COLO668 (cell line): Measurements from ENCODE around the gene CCSER1.
"Not testable (repeated sequence)": the region's sequence is repeated elsewhere in the genome, so short reads cannot be mapped to it uniquely, and the experiment has no call there.

Source experiments
- DNase-seq: peaks from one replicate; lab custom pipeline; 2025; ENCODE audit not compliant: unreplicated experiment; lab: John Stamatoyannopoulos, UW

Gene CCSER1

DNA sequence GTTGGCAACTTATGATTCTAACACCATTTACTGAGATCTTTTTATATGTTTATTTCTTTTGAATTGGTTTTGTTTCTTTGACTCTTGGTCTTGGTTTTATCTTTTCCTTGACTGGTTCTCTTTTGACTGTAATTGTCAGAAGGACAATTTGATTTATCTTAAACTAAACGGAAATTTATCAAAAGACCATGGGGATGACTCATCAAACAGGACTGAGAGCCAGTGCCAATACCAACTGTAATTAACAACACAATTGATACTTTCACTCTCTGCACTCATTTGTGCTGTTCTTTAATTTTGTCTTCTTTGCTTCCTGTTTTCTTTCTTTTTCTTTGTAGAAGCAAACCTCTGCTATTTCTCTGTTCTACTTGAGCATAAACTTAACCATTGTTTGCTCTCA is 776.8 kb downstream of the CCSER1 start:
- DNase-seq = no peak

DNA sequence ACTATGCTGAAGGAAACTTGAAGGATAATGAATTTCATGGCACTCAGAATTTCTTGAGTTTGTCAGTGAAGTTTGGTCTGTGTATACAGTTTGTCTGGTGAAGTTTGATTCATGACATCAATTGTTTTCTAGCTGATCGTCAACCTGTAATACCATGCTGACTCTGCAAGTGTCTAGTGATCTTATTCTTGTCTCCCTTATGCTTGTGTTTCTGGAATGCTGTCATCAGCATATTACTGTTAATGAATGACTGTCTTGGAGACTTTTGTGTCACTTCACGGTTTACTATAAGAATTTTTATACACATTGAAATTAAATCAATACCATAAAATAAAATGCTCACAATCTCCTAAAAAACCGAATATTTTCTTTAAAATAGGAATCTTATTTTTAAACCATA is 779.0 kb downstream of the CCSER1 start:
- no peak for DNase-seq

DNA sequence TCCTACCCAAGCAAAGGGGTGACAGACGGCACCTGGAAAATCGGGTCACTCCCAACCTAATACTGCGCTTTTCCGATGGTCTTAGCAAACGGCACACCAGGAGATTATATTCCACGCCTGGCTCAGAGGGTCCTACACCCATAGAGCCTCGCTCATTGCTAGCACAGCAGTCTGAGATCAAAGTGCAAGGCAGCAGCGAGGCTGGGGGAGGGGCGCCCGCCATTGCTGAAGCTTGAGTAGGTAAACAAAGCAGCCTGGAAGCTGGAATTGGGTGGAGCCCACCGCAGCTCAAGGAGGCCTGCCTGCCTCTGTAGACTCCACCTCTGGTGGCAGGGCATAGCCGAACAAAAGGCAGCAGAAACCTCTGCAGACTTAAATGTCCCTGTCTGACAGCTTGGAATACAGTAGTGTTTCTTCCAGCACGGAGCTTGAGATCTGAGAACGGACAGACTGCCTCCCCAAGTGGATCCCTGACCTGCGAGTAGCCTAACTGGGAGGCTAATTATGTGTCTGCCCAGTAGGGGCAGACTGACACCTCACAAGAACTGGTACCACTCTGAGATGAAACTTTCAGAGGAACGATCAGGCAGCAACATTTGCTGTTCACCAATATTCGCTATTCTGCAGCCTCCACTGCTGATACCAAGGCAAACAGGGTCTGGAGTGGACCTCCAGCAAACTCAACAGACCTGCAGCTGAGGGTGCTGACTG is 784.7 kb downstream of the CCSER1 start:
- DNase-seq = not testable (repeated sequence)

DNA sequence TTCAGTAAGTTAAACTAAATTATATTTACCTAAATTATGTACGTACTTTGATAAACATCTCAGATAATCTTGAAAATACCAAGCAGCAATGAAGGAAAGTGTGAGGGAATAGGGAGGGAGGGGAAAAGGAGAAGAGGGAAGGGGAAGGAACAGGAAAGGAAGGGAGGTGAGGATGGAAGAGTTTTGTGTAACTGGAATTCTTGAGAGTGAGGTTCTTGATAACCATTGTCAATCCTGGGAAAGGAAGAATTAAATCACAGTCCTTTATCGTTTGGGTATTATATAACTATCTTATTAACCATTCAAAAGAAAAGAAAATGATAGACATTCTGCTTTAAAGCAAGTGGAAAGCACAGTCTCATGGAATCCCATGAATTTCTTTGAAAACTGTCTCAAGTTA is 795.0 kb downstream of the CCSER1 start:
- no peak for DNase-seq

DNA sequence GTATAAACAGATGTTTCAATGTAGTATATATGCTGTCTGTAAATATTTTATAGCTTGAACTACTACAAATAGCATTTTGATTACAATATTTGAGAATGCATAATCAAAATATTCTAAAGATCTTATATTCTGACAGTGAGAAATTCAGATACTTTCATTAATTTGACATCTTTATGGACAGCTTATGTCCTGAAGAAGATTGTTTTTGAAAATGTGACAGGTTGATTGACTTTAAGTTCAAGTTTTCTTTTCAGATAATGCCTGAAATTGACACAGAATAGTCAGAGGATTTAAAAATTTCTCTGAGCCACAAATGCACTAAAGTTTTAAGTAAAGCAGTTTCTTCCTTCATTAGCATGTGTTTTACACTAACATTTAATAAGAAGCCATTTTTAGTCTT is 799.8 kb downstream of the CCSER1 start:
- no peak for DNase-seq

DNA sequence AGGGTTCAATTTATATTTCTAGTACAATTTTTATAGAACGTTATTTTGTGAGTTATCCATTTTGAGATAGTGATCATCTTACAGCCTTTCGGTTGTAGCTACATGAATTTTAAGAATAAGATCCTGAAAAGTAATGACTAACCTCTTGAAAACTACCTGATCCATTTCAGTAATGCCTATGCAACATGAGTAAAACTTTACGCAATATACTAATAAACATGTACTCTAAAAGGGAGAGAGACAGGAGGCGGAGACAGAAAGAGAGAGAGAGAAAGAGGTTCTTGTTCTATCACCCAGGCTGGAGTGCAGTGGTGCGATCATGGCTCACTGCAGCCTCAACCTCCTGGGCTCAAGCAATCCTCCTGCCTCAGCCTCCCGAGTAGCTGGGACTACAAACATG is 816.1 kb downstream of the CCSER1 start:
- DNase-seq = no peak

DNA sequence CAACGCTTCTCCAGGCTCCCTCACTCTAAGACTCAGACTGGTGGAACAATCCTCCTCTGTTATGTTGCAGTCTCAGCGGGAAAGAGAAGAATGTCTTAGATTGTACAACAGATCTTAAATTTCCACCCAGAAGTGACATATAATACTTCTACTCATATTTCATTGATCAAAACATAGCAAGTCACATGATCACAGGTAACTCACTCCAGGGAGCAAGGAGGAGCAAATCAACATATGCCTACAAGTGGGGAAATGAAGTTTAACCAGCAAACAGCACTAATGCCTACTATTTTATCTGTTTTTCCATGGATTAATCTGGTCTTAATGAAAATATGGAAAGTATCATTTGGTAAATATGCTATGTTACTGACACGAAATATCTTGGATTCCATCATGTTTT is 819.8 kb downstream of the CCSER1 start:
- DNase-seq = no peak

DNA sequence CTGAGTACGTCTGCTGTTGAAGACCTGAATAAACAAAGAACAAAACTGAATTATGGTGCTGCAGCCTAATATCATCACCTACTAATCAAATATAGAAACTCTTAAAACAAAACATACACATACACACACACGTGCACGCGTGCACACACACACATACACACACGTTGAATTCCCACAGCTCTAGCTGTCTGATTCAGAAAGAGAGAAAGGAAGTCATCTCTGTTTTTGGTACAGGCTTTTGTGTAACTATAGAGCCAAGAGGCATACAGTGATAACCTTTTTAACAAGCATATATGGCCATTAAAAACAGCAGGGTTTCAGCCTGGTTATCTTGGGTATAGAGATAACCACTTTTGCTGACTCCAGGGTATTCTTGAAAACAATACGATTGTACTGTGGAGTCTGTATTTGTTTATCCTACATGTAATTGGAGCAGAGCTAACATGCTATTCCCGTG is 823.2 kb downstream of the CCSER1 start:
- DNase-seq = peak; percentile 16

DNA sequence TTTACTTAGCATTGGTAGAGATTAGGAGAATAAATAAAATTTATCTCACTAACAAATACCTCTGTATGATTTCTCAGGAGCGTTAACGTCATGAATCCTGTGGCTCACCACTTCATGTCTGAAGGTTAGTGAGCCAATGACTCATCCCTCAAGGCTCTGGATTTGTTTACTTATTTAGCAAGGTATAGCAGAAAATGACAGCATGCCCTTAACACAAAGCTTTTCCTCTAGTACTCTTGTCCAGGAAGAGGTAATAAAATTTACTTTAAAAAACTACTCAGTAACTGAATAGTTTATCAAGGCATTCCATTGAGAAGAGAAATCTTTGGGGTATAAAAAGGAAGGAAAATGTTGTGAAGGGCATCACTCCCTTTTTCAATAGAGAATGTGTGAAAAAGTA is 823.8 kb downstream of the CCSER1 start:
- peak; percentile 9 for DNase-seq

DNA sequence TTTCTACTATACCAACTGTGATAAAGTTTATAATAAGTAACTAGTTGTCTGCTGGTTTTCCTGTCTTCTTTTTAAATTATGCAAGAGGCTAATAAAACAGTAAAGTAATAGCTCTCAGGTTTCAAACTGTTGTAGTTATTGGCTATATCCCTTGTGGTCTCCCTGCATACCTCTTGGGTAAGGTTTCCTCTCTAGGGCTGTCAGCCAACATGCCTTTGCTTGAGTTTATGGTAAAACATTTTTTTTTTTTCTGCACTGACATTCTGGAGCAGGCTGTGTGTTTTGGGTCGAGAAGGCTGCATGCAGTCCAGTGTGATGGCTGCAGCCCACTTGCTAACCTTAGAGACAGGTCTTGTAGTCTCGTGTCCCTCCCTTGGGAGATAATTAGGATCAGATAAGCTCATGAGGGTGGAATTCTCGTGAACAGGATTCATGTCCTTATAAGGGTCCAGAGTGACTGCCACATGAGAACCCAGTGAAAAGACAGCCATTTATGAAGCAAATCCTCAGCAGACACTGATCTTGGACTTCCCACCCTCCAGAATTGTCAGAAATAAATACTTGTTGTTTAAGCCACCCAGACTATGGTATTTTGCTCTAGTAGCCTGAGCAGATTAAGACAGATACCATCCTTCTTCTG is 831.2 kb downstream of the CCSER1 start:
- no peak for DNase-seq

DNA sequence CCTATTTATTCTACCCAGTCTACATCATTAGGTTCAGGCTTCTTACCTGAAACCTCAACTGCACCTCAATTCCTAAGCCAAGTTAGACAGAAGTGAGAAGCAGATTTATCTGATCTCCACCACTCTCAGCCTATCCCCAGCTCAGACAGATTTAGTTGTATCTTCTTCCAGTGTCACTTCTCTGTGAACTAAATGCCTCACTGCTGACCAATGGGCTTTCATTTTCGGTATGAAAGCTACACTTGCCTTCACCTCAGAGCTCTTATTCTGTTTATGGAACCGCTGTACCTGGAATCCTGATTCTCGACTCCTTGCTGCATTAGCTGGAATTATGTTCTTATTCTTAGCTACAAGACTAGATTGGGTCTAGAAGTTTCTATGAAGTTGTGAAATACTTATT is 833.2 kb downstream of the CCSER1 start:
- no peak for DNase-seq

DNA sequence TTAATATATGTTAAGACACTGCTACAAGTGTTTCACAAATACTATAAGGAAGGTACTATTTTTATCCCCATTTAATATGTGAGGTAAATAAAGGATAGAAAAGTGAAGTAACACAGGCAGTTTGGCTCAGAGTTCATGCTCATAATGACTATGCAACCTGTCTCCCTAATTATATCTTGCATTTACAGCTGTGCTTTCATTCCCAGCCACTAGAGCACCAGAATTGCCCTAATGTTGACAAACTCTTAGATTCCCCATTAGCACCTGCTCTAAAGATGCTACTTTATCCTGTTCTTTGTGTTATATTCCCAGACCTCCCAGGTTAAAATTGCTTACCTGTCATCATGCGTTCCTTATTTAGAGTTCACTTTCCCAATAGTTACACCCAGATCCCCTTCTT is 833.6 kb downstream of the CCSER1 start:
- no peak for DNase-seq

DNA sequence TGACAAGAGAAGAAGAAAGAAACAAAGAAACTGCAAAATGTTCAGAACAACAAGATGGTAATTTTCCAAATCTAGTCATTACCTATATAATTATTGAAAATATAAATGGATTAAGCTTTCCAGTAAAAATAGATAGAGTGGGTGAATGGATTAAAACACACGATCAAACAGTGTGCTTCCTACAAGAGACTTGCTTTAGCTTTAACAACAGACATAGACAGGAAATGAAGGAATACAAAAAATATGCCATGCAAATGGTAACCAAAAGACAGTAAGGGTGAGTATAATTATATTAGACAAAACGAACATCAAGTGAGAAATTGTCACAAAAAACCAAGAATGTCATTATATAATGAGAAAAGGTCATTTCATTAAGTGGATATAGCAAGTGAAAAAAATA is 842.8 kb downstream of the CCSER1 start:
- no peak for DNase-seq

DNA sequence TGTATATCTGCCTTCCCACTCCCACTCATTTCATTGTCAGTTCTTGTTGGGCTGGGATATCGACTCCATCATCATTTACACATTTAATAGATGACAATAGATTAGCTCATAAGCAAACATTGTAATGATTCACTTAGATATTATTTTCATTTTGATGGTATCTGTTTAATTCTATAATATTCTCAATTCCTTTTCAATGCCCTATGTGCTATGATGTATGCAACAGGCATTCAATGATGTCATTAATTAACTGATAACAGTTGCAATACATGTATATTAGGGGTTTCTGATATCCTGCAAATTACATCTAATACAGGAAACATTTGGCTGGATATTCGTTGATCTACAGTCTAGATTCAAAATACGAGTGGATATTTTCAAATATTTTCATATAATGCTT is 850.5 kb downstream of the CCSER1 start:
- DNase-seq = no peak

DNA sequence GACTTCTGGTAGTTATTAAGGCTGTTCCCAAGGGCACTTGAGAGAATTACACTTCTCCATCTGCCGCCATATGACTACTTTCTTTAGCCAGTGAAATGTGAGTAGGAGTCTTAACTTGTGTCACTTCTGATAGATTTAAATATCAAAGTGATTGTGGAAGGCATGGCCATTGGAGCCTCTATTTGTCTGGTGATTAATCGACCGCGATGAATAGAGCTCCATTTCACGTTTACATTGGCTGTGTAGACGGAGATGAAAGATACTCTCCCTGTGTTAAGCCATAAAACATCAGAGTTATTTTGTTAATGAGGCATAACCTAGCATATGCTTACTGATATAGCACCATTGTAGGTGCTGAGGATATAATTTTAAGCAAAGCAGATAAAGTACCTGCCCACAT is 852.4 kb downstream of the CCSER1 start:
- no peak for DNase-seq

DNA sequence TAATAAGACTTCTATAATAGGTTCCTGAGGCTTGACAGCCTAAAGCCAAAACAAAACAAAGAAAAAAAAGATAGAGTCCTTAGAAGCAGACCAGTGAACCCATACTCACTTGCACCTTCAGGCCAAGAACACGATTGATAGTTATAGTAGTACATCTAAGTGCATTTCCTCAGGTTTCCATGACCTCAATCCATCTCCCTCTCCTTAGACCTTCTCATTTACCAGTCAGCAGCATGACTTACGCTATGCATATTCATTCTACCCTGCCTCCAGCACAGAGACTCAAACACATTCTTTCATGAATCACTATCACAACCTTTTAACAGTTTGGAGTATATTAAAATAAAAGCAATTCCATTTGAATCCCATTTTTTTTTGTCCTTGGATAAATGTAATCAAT is 855.6 kb downstream of the CCSER1 start:
- DNase-seq = no peak

DNA sequence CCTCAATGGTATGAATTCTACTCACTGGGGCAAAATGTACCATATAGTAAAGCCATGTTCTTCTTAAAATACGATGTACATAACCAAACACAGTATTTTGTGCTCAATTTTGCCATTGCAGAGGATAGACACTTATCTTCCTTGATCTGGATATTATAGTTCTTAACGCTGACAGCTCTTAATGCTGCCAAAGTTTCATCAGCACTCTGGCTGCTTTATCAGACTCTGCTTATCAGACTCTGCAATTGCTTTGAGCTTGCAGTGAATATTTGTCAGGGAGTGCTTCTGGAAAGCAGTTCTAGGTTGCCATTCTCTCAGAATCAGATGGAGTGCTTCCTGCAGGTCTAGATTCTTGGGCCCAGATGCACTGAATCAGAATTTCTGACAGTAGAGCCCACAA is 863.1 kb downstream of the CCSER1 start:
- no peak for DNase-seq

DNA sequence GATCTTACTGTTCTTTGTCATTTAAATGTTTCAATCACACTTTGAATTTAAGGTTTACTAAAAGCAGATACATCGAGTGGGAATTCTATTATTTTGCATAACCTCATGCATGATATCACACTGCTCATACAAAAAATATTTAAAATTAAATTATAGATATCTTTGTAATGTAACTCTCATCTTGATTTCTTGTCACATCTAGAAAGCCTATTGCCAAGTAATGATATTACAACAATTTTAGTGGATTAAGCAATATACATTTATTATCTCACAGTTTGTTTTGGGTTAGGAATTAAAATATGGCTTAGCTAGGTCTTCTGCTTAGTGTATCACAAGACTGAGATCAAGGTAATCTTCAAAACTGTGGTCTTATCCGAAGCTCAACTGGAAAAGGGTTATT is 865.0 kb downstream of the CCSER1 start:
- no peak for DNase-seq

DNA sequence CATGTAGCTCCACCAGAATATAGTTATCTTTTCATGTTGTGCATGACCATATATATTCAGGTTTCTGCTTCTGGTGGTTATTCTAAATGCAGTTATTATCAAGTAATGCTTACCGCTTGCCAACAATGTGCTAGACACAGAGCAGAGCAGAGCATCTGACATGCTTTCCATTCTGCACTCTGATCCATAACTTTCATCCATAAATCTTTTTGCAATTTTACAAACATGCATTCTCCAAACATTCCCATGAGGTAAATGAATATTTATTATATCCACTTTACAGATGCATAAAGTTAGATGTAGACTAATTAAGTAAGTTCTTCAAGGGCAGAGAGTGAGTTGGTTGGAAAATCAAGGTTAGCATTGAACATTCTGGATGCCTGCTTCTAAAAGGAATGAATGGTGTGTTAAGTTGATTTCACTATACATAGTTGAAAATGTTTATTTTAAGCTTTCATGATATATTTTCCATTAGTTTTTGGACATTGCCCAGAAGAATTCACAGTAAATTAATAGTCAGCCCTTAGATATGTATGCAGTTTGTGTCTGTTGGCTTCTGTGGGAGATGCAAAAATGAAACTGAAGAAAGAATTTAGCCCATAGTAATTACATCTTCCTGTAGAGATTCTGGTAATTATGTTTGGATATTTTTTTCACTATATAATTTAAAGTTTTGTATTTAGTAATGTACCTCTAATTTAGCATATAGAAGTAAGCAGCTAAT is 867.8 kb downstream of the CCSER1 start:
- no peak for DNase-seq

DNA sequence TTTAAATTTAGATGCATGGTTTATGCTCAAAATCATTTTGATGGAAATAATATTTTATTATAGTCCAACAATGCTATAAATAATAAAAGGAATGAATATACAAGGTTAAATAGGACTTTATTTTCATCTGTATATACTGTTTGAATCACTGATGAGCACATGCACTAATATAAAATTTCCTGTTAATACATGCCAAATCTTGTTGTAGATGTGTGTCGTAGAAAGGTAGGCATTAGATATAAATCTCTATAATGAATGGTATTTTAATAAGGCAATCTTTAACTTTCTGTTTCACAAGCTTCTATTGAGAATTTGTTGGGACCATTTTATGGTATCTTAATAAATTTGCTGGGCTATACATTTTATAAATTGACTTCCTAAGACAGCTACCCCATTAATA is 868.8 kb downstream of the CCSER1 start:
- no peak for DNase-seq

DNA sequence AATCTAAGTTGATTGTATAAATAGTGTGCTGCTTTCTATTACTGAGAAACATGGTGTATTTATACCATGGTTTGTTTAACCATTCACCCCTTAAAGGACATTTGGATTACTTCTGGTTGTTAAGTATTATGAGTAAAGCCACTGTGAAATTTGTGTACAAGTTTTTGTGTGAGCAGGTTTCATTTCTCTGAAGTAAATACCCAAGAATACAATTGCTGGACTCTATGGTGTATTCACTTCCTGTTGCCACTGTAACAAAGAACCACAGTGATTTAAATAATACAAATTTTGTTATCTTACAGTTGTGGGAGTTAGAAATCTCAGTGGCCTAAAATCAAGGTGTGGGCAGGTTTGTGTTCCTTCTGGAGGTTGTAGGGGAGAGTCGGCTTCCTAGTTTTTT is 869.6 kb downstream of the CCSER1 start:
- no peak for DNase-seq

DNA sequence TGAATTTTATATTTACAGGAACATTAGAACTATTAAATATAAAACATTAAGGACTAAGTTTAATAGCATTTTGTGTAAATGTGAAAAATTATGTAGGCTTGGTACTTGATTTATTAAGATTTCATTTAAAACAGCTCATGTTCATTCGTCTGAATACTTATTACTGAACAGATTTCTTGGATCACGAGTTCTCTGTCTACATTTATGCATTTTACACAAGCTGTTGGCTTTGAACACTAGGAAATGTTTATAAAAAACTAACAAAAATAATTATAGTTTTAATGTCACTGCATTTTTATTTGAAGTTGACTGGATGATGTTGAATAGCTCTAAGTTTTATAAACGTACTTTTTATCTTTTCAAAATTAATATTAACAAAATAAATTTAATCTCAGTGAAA is 888.7 kb downstream of the CCSER1 start:
- DNase-seq = no peak
